ENCODE results near the gene CCDC68. TPM values are rescaled to one million over a fixed set of nuclear protein-coding genes. Genes with fewer than 3 reads are reported as not detected.

The CCDC68 gene
- polyA plus RNA-seq, 2 donors: 0.86 to 1.4 TPM

- Histone ChIP-seq H3K36me3 (ENCODE audit: control insufficient read depth in 2 of 2, insufficient read depth in 2 of 2, low read length in 1 of 2) (no peaks in the 10 kb centered on the region), H3K4me3 (ENCODE audit: low read depth in 1 of 2, low read length in 2 of 2) (no peak overlapping the region), H3K27me3 (ENCODE audit: control insufficient read depth in 1 of 2, insufficient read depth in 2 of 2, low read length in 2 of 2) (no peaks in the 10 kb centered on the region), H3K4me1 (ENCODE audit: control insufficient read depth in 2 of 2, insufficient read depth in 2 of 2, low read length in 1 of 2) (no peaks in the 10 kb centered on the region), H3K27ac (ENCODE audit: low read depth in 2 of 2, low read length in 1 of 2) (no peak overlapping the region), H3K9me3 (ENCODE audit: control insufficient read depth in 2 of 2, insufficient read depth in 1 of 2, low read depth in 1 of 2, low read length in 1 of 2) (no peaks in the 10 kb centered on the region)
- 54 to 57% methylated on average over 6 of the region's 6 CpGs for WGBS, 2 donors
These were observed 106.2 kb downstream of the CCDC68 start for GRCh38 chr18:54852780-54853675.

Other genes starting within 250 kb of the CCDC68 start
- 1 to 10 TPM; 5.7 to 8.6 TPM for gene RAB27B, start 131.0 kb downstream of the CCDC68 start, polyA plus RNA-seq

Measured in esophagus (tissue), 2 donors.